C4-2B (cell line): ENCODE data around the gene ZNF441.

Experiments
- H3K27ac ChIP-seq: fragments of 450-650 bp; 2 replicates; pipeline ENCODE4 v1.5.1; 2017
- CTCF ChIP-seq: fragments of 450-650 bp; conservative IDR thresholded peaks from 2 replicates; pipeline ENCODE4 v1.5.1; 2017; ENCODE audit warnings: mild to moderate bottlenecking
- ZFX ChIP-seq: fragments of 450-650 bp; IDR thresholded peaks from 2 replicates; pipeline ENCODE4 v1.6.1; 2017

Gene ZNF441

GRCh38 chr19:11766597-11767591 is at the start of gene ZNF441:
ZNF441 (plus strand) TSS chr19:11767000; CDS start chr19:11767194, 194 bp downstream.
- peak; percentile 85 for TF ChIP-seq ZFX
- no peak for TF ChIP-seq CTCF
- H3K27ac ChIP-seq: peak within 1 kb of the TSS; percentile 87

- TF ChIP-seq CTCF (no peak), ZFX (no peak)
- H3K27ac ChIP-seq: no peak overlapping the region
Observed at GRCh38 chr19:11721681-11722080, 45.1 kb upstream of the ZNF441 start.

DNA sequence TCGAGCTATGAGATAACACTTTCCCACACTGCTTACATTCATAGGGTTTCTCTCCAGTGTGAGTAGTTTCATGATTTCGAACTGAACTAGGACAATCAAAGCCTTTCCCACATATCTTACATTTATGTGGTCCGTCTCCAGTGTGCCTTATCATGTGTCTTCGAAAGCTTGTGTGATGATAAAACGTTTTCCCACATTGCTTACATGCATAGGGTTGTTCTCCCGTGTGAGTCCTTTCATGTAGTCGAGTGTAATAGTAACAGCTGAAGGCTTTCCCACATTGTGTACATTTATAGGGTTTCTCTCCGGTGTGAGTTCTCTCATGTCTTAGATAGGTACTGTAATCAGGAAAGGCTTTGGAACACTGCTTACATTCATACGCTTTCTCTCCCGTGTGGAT is 44.4 kb upstream of the ZNF441 start:
- TF ChIP-seq CTCF (no peak), ZFX (no peak)
- no peak overlapping the region for H3K27ac ChIP-seq

DNA sequence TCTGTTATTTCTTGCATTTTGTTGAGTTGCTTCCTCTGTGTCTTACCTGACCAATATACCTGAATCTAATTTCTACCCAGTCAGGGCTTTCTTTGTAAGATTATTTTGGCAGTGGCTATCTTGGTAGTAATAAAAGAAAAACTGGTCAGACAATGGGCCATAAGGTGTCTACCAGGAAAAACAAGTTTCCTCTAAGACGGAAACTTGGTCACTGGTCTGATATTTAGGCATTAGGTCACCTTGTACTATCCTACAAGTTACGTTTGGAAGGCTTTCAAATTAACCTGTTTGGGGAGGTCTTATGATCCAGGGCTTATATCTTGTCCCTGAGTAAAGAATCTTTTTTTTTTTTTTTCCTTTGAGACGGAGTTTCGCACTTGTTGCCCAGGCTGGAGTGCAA is 37.2 kb upstream of the ZNF441 start:
- peak overlapping the region; percentile 48 for H3K27ac ChIP-seq
- TF ChIP-seq ZFX (no peak), CTCF (no peak)

- no peak overlapping the region for H3K27ac ChIP-seq
- TF ChIP-seq ZFX (no peak), CTCF (no peak)
Observed at GRCh38 chr19:11735375-11735774, 31.4 kb upstream of the ZNF441 start.

GRCh38 chr19:11736696-11737095 is 30.1 kb upstream of the ZNF441 start:
- no peak for TF ChIP-seq ZFX
- no peak overlapping the region for H3K27ac ChIP-seq

DNA sequence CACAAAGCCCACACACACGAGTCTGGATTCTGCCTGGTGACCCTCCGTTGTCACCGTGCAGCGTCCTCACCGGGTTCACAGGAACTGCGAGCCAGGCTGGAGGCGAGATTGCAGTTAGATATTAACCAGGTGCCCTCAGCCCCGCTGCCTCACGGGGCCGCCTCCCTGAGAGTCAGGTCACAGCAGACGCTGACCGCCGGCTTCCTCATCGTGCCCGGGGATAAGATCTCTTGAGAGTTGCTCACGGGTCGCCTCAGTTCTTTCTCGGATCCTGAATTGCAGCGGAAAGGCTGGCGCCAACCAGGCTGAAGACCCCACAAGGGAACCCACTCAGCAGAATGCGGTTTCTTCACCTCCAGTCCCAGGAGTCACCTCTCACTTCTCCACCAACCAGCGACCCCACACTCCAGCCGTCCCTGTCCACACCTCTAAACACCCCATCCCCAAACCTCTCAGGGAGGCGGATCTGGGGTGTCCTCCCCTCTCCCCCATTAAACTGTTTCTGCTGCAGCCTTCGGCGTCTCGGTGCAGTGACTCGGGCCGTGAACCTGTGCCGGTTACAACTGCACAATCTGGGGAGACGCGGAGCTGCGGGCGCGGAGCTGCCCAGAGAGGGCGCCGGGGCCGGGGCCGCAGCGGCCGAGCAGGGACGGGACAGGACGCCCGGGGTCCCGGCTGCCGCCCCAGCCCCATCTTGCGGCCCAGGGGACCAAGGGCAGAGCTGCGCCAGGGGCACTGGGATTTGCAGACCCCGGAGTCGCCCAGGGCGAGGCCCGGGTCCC is 28.6 kb upstream of the ZNF441 start:
- TF ChIP-seq ZFX (peak; percentile 77; the same call in 1 of the 2 replicates), CTCF (no peak; the same call in 1 of the 2 replicates)
- H3K27ac ChIP-seq: peak overlapping the region; percentile 94
